Prostate gland (tissue), 2 donors: ENCODE measurements around the gene SLC24A3. TPM values are rescaled to one million over a fixed set of nuclear protein-coding genes. Genes with fewer than 3 reads are reported as not detected.

Source experiments
- DNase-seq: peaks from one replicate; pipeline ENCODE4 v3.0.0-alpha.2; 2019; ENCODE audit warnings: low spot score
- H3K27ac ChIP-seq, 2 donors: fragments of 200-600 bp; sonication (generic); 2 replicates each; pipeline ENCODE4 v1.5.1; 2017 to 2019
- H3K27me3 ChIP-seq: fragments of 200-600 bp; sonication (generic); replicated peaks from 2 replicates; pipeline ENCODE4 v1.5.1; 2019; ENCODE audit not compliant: insufficient read depth
- H3K36me3 ChIP-seq, 2 donors: fragments of 200-600 bp; sonication (generic); 1 replicate in 1 of 2; 2 replicates in 1 of 2; pipeline versions ENCODE4 v1.5.1 to v1.8.1; 2017 to 2019
- H3K4me1 ChIP-seq: fragments of 200-600 bp; sonication (generic); replicated peaks from 2 replicates; pipeline ENCODE4 v1.5.1; 2019
- H3K4me3 ChIP-seq, 2 donors: fragments of 200-600 bp; sonication (generic); 2 replicates each; pipeline ENCODE4 v1.5.1; 2017 to 2019
- H3K9me3 ChIP-seq: fragments of 200-600 bp; sonication (generic); 2 replicates; pipeline ENCODE4 v1.5.1; 2017
- CTCF ChIP-seq, 4 experiments: fragments of 200-600 bp in 2 of 4; fragments of 450-650 bp in 2 of 4; sonication (generic) in 2 of 4; IDR thresholded peaks; 1 replicate in 3 of 4; 2 replicates in 1 of 4; pipeline ENCODE4 v1.5.1; 2016 to 2019; ENCODE audit warnings: antibody characterized with exemption in 4 of 4, mild to moderate bottlenecking in 2 of 4, moderate library complexity in 2 of 4
- POLR2A ChIP-seq: fragments of 450-650 bp; IDR thresholded peaks from one replicate; pipeline ENCODE4 v1.6.1; 2016; ENCODE audit warnings: antibody characterized with exemption, mild to moderate bottlenecking
- POLR2AphosphoS5 ChIP-seq: sonication (generic); formaldehyde crosslinking; IDR thresholded peaks from one replicate; pipeline ENCODE4 v1.6.1; 2017; ENCODE audit warnings: antibody characterized with exemption
- WGBS: methylation state at CpG from one replicate; pipeline ENCODE4 v1.1.5; 2018; 5-methylcytosine and 5-hydroxymethylcytosine counted together
- intact Hi-C: fragments of 100-400 bp; cut with DNase I; formaldehyde crosslinking; loops from one replicate; pipeline ENCODE4 v1.14.2; 2022
- total RNA-seq, 2 donors: library from RNA; depleted of rRNA; stranded (reverse); fragments of >200 nt; gene quantifications; one replicate each; pipeline ENCODE4 v1.1.0, GENCODE V29; 2016

Gene SLC24A3
- total RNA-seq, 2 donors from 2014 or later: 4.6 to 8.0 TPM

GRCh38 chr20:19720991-19721390, 508.5 kb downstream of the SLC24A3 start:
- Histone ChIP-seq H3K9me3 (no peaks in the 10 kb centered on the region), H3K36me3 (no peaks in the 10 kb centered on the region), H3K4me3 (no peak overlapping the region), H3K27ac (no peak overlapping the region), H3K4me1 (no peaks in the 10 kb centered on the region), H3K27me3 (no peaks in the 10 kb centered on the region)
- DNase-seq: no peak
- intact Hi-C loops: no loop called here
- TF ChIP-seq POLR2A (no peak), POLR2AphosphoS5 (no peak), CTCF (IDR thresholded peaks at IDR 0.05) (no peak)
- WGBS: 95% methylated on average over 18 of the region's 18 CpGs

GRCh38 chr20:19723051-19723450, 510.6 kb downstream of the SLC24A3 start:
- Histone ChIP-seq H3K4me1 (no peaks in the 10 kb centered on the region), H3K36me3 (no peaks in the 10 kb centered on the region), H3K4me3 (no peak overlapping the region), H3K27me3 (no peaks in the 10 kb centered on the region), H3K9me3 (no peaks in the 10 kb centered on the region), H3K27ac (no peak overlapping the region)
- TF ChIP-seq CTCF (IDR thresholded peaks at IDR 0.05) (no peak), POLR2A (no peak), POLR2AphosphoS5 (no peak)
- intact Hi-C loops: no loop called here
- no peak for DNase-seq
- 93% methylated on average over 4 of the region's 4 CpGs for WGBS

- H3K4me1 ChIP-seq: no peaks in the 10 kb centered on the region
- 82% methylated on average over 11 of the region's 11 CpGs for WGBS
- TF ChIP-seq CTCF (IDR thresholded peaks at IDR 0.05) (no peak), POLR2AphosphoS5 (no peak), POLR2A (no peak)
- H3K36me3 ChIP-seq: no peaks in the 10 kb centered on the region
- intact Hi-C loops: no loop called here
- H3K27me3 ChIP-seq: no peaks in the 10 kb centered on the region
- no peak overlapping the region for H3K4me3 ChIP-seq
- H3K27ac ChIP-seq: no peak overlapping the region
- DNase-seq: no peak
- no peaks in the 10 kb centered on the region for H3K9me3 ChIP-seq
Observed at GRCh38 chr20:19723813-19724430, 511.5 kb downstream of the SLC24A3 start.

GRCh38 chr20:19725373-19725772, 512.9 kb downstream of the SLC24A3 start:
- TF ChIP-seq POLR2AphosphoS5 (no peak), CTCF (IDR thresholded peaks at IDR 0.05) (no peak), POLR2A (no peak)
- DNase-seq: no peak
- Histone ChIP-seq H3K27ac (no peak overlapping the region), H3K4me3 (no peak overlapping the region), H3K9me3 (no peaks in the 10 kb centered on the region), H3K27me3 (no peaks in the 10 kb centered on the region), H3K4me1 (no peaks in the 10 kb centered on the region), H3K36me3 (no peaks in the 10 kb centered on the region)
- 90% methylated on average over 4 of the region's 4 CpGs for WGBS
- intact Hi-C loops: no loop called here

GRCh38 chr20:19725814-19726525, 513.5 kb downstream of the SLC24A3 start:
- DNase-seq: no peak
- no peaks in the 10 kb centered on the region for H3K9me3 ChIP-seq
- H3K36me3 ChIP-seq: no peaks in the 10 kb centered on the region
- no peaks in the 10 kb centered on the region for H3K4me1 ChIP-seq
- H3K27ac ChIP-seq: no peak overlapping the region
- intact Hi-C loops: no loop called here
- WGBS: 93% methylated on average over 1 of the region's 1 CpG
- no peaks in the 10 kb centered on the region for H3K27me3 ChIP-seq
- no peak overlapping the region for H3K4me3 ChIP-seq
- TF ChIP-seq POLR2AphosphoS5 (no peak), CTCF (IDR thresholded peaks at IDR 0.05) (no peak), POLR2A (no peak)
